ENCODE data around the gene BUB1B. TPM values are rescaled to one million over a fixed set of nuclear protein-coding genes. Genes with fewer than 3 reads are reported as not detected.

The BUB1B gene
- total RNA-seq, 1 experiment from 2014 or later = 67.8 TPM

GRCh38 chr15:40157778-40158447 lies 3.0 kb upstream of the BUB1B start:
- no peak for ATAC-seq
- intact Hi-C loops (cut with micrococcal nuclease; ENCODE audit: unreplicated experiment) (no loop called here), in situ Hi-C loops (cut with HindIII; ENCODE audit: low pct_unique_long_range_greater_than_20kb, low sequenced_read_pairs) (no loop called here)
- Histone ChIP-seq H3K36me3 (ENCODE audit: control insufficient read depth, insufficient read depth, low read length) (peaks cover 2% of the 10 kb centered on the region; the same call in 1 of the 2 replicates), H3K4me1 (ENCODE audit: control insufficient read depth, insufficient read depth, low read length) (peaks cover 14% of the 10 kb centered on the region), H3K27ac (ENCODE audit: low read length) (no peak overlapping the region), H3K27me3 (ENCODE audit: control insufficient read depth, insufficient read depth, low read length) (no peaks in the 10 kb centered on the region), H3K9me3 (ENCODE audit: control insufficient read depth, insufficient read depth, low read depth, low read length) (no peaks in the 10 kb centered on the region), H3K4me3 (ENCODE audit: low read depth in 2 of 2, low read length in 2 of 2) (no peak overlapping the region)
- CTCF ChIA-PET = no interaction called here
- no peak for TF ChIP-seq POLR2AphosphoS5 (IDR thresholded peaks at IDR 0.05; ENCODE audit: low read depth, low read length)
- no peak for TF ChIP-seq TCF7L2 (IDR thresholded peaks at IDR 0.05; ENCODE audit: low read depth, low read length)
- TF ChIP-seq SIN3A (IDR thresholded peaks at IDR 0.05; ENCODE audit: borderline replicate concordance, insufficient read depth, low read depth, low read length) = no peak
- TF ChIP-seq REST (IDR thresholded peaks at IDR 0.05; ENCODE audit: insufficient read depth in 1 of 2, low read depth in 2 of 2, low read length in 1 of 2) = no peak
- no peak for TF ChIP-seq CTCF (IDR thresholded peaks at IDR 0.05)
- DNase-seq (ENCODE audit: low read depth, low spot score) = no peak
- no TSS peak for BruUV-seq (replicated peaks)
- POLR2A ChIA-PET = no interaction called here

- CTCF ChIA-PET = no interaction called here
- Histone ChIP-seq H3K9me3 (ENCODE audit: control insufficient read depth, insufficient read depth, low read depth, low read length) (no peaks in the 10 kb centered on the region), H3K27me3 (ENCODE audit: control insufficient read depth, insufficient read depth, low read length) (no peaks in the 10 kb centered on the region), H3K4me1 (ENCODE audit: control insufficient read depth, insufficient read depth, low read length) (peaks cover 25% of the 10 kb centered on the region), H3K36me3 (ENCODE audit: control insufficient read depth, insufficient read depth, low read length) (peaks cover 3% of the 10 kb centered on the region), H3K4me3 (ENCODE audit: low read depth in 2 of 2, low read length in 2 of 2) (no peak overlapping the region), H3K27ac (ENCODE audit: low read length) (no peak overlapping the region)
- POLR2A ChIA-PET = no interaction called here
- no peak for DNase-seq (ENCODE audit: low read depth, low spot score)
- ATAC-seq = no peak
- in situ Hi-C loops (cut with HindIII; ENCODE audit: low pct_unique_long_range_greater_than_20kb, low sequenced_read_pairs) = no loop called here
- intact Hi-C loops (cut with micrococcal nuclease; ENCODE audit: unreplicated experiment) = loop anchor here (5.0 kb wide), 2 partner anchors 53 to 113 kb away; partner anchors contain the start of gene BMF
- BruUV-seq (replicated peaks) = no TSS peak
- TF ChIP-seq SIN3A (IDR thresholded peaks at IDR 0.05; ENCODE audit: borderline replicate concordance, insufficient read depth, low read depth, low read length) = no peak
Observed at GRCh38 chr15:40160021-40160420, 848 bp upstream of the BUB1B start.

GRCh38 chr15:40161693-40162391 lies 973 bp downstream of the BUB1B start:
- BruUV-seq (replicated peaks) = no TSS peak
- Histone ChIP-seq H3K27me3 (ENCODE audit: control insufficient read depth, insufficient read depth, low read length) (no peaks in the 10 kb centered on the region), H3K9me3 (ENCODE audit: control insufficient read depth, insufficient read depth, low read depth, low read length) (no peaks in the 10 kb centered on the region), H3K27ac (ENCODE audit: low read length) (peak overlapping the region; percentile 88), H3K4me3 (ENCODE audit: low read depth in 2 of 2, low read length in 2 of 2) (peak overlapping the region; percentile 90 to 96), H3K4me1 (ENCODE audit: control insufficient read depth, insufficient read depth, low read length) (peaks cover 25% of the 10 kb centered on the region), H3K36me3 (ENCODE audit: control insufficient read depth, insufficient read depth, low read length) (peaks cover 9% of the 10 kb centered on the region)
- no peak for DNase-seq (ENCODE audit: low read depth, low spot score)
- intact Hi-C loops (cut with micrococcal nuclease; ENCODE audit: unreplicated experiment) (loop anchor here (5.0 kb wide), 2 partner anchors 55 to 115 kb away; partner anchors contain the start of gene BMF), in situ Hi-C loops (cut with HindIII; ENCODE audit: low pct_unique_long_range_greater_than_20kb, low sequenced_read_pairs) (no loop called here)
- ChIA-PET CTCF (interaction anchor here (2.1 kb wide), 1 partner anchor 58 kb away, joined by 7 read pairs; no protein-coding TSS in a partner anchor), POLR2A (no interaction called here)
- TF ChIP-seq CTCF (IDR thresholded peaks at IDR 0.05) (no peak), SIN3A (IDR thresholded peaks at IDR 0.05; ENCODE audit: borderline replicate concordance, insufficient read depth, low read depth, low read length) (no peak), POLR2AphosphoS5 (IDR thresholded peaks at IDR 0.05; ENCODE audit: low read depth, low read length) (no peak)
- ATAC-seq = no peak

Measured in Panc1 (cell line).